ENCODE results near the gene UQCR10. TPM values are rescaled to one million over a fixed set of nuclear protein-coding genes. Genes with fewer than 3 reads are reported as not detected.

UQCR10 gene
- total and polyA plus RNA-seq, 9 of the 15 experiments (the other 6 are each of a cell fraction or from before 2014, with no cell fraction given) = 128 to 903 (median 163) TPM

DNA sequence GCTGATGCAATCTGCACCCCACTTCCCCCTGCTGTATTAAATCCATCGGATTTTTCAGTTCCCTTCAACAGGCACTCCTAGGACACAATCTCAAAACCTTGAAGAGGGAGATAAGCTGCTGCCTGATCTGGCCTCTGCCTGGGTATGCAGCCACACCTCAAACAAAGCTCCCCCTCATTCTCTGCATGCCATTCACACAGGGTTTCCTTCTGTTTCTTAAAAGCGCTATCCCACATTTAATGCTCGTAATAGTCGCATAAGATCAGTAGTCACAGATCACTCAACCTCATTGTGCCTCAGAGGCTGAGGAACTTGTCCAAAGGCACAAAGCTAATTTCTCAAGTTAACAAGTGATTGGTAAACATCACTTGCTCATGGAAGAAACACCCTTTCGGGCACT lies 34.0 kb downstream of the UQCR10 start (continued):
- no peak for TF ChIP-seq HNRNPLL (IDR thresholded peaks at IDR 0.05; ENCODE audit: low read depth, low read length, poor library complexity, severe bottlenecking)

- H3K27ac ChIP-seq (ENCODE audit: extremely low read depth, low read depth, low read length) = no peak overlapping the region
- H3K4me2 ChIP-seq (ENCODE audit: insufficient read depth, low read length) = no peak overlapping the region
- no peak overlapping the region for H2AFZ ChIP-seq (ENCODE audit: low read depth, low read length)
- DNase-seq (ENCODE audit: extremely low read depth in 1 of 4, low spot score in 3 of 4) (no peak), FAIRE-seq (no peak), ATAC-seq (no peak)
- no peak overlapping the region for H3K4me3 ChIP-seq
- TF ChIP-seq ZNF175 (CRISPR knock-in tag; IDR thresholded peaks at IDR 0.05; ENCODE audit: low read depth) = no peak
- no peak for TF ChIP-seq HDAC6 (IDR thresholded peaks at IDR 0.05; ENCODE audit: low read depth, low read length)
- TF ChIP-seq HNRNPLL (IDR thresholded peaks at IDR 0.05; ENCODE audit: low read depth, low read length, poor library complexity, severe bottlenecking) = no peak
- no peak for TF ChIP-seq POLR2AphosphoS5 (IDR thresholded peaks at IDR 0.05; ENCODE audit: control insufficient read depth, insufficient read depth, low read depth, low read length)
- TF ChIP-seq XRCC3 (IDR thresholded peaks at IDR 0.05) = no peak
- TF ChIP-seq ZNF695 (CRISPR knock-in tag; IDR thresholded peaks at IDR 0.05) = no peak
- no peak for TF ChIP-seq HDAC1 (IDR thresholded peaks at IDR 0.05)
- TF ChIP-seq ZHX1 (conservative IDR thresholded peaks at IDR 0.05; ENCODE audit: low read length) = no peak
- TF ChIP-seq ZNF24 (IDR thresholded peaks at IDR 0.05) = no peak
- TF ChIP-seq BRD9 (IDR thresholded peaks at IDR 0.05; ENCODE audit: low read depth, partially characterized antibody) = no peak
- no peak for TF ChIP-seq HEY1 (CRISPR knock-in tag; IDR thresholded peaks at IDR 0.05; ENCODE audit: borderline replicate concordance)
- TF ChIP-seq DPF2 (IDR thresholded peaks at IDR 0.05) = no peak
- TF ChIP-seq OTX1 (CRISPR knock-in tag; IDR thresholded peaks at IDR 0.05) = no peak
- no peak for TF ChIP-seq KAT8 (IDR thresholded peaks at IDR 0.05; ENCODE audit: low read depth)
- no peak for TF ChIP-seq NELFE (IDR thresholded peaks at IDR 0.05; ENCODE audit: insufficient read depth, insufficient read length)
- TF ChIP-seq MCM7 (IDR thresholded peaks at IDR 0.05) = no peak
- TF ChIP-seq HLTF (IDR thresholded peaks at IDR 0.05) = no peak
- no peak for TF ChIP-seq SP2 (IDR thresholded peaks at IDR 0.05; ENCODE audit: extremely low read depth, low read depth, low read length, poor library complexity, severe bottlenecking)
- no peaks in the 10 kb centered on the region for H3K79me2 ChIP-seq (ENCODE audit: control insufficient read depth, insufficient read depth, low read length)
- no peaks in the 10 kb centered on the region for H4K20me1 ChIP-seq (replicated peaks; ENCODE audit: control insufficient read depth, insufficient read depth, low read length)
- in situ Hi-C loops (cut with MboI) (no loop called here), intact Hi-C loops (cut with micrococcal nuclease) (no loop called here)
- BruUV-seq (replicated peaks) = no TSS peak
- no peaks in the 10 kb centered on the region for H3K9me1 ChIP-seq (ENCODE audit: control insufficient read depth, insufficient read depth, low read length)
- WGBS (ENCODE audit: insufficient coverage, low coverage, missing lambda C conversion rate) = 91% methylated on average over 7 of the region's 8 CpGs
- no peak overlapping the region; a peak in 1 of 4 replicates for H3K9ac ChIP-seq (ENCODE audit: insufficient read depth in 1 of 2, low read depth in 2 of 2, low read length in 2 of 2)
- H3K36me3 ChIP-seq (ENCODE audit: control insufficient read depth, insufficient read depth, low read length) = peaks cover 80% of the 10 kb centered on the region
- ChIA-PET CTCF (ENCODE audit: low intra/inter-chr PET ratio) (no interaction called here), POLR2A (interaction anchor here (0.6 kb wide), 1 partner anchor 159 kb away, joined by 3 read pairs; no protein-coding TSS in a partner anchor)
- H3K9me3 ChIP-seq (replicated peaks; ENCODE audit: control insufficient read depth, insufficient read depth, low read depth, low read length) = no peaks in the 10 kb centered on the region
- H3K4me1 ChIP-seq (replicated peaks in 1 of 2; ENCODE audit: control insufficient read depth in 2 of 2, insufficient read depth in 2 of 2, low read length in 2 of 2) = peaks cover 20 to 29% of the 10 kb centered on the region in 2 experiments
- no peaks in the 10 kb centered on the region for H3K27me3 ChIP-seq (ENCODE audit: control insufficient read depth in 2 of 2, insufficient read depth in 2 of 2, low read length in 2 of 2)
Observed at GRCh38 chr22:29801796-29802195, 34.6 kb downstream of the UQCR10 start.
